NCI-H524 treated with DMSO at 0.1 percent for 48 hours (cell line): ENCODE measurements around the gene ARF1.

Source experiments
- DNase-seq: peaks from one replicate; lab custom pipeline; 2025; lab: John Stamatoyannopoulos, UW

ARF1 gene

GRCh38 chr1:228082214-228082917, at the start of gene ARF1:
TSS of gene ARF1 (plus strand) at chr1:228082708. CDS start at chr1:228097115, 14,407 bp downstream.
- DNase-seq, result peak; percentile 4

- no peak for DNase-seq
These were observed 49.1 kb upstream of the ARF1 start for GRCh38 chr1:228033376-228033775.

GRCh38 chr1:228034954-228035837, 47.3 kb upstream of the ARF1 start:
- DNase-seq, result no peak

- no peak for DNase-seq
These were observed 46.7 kb upstream of the ARF1 start for GRCh38 chr1:228035844-228036243.

DNA sequence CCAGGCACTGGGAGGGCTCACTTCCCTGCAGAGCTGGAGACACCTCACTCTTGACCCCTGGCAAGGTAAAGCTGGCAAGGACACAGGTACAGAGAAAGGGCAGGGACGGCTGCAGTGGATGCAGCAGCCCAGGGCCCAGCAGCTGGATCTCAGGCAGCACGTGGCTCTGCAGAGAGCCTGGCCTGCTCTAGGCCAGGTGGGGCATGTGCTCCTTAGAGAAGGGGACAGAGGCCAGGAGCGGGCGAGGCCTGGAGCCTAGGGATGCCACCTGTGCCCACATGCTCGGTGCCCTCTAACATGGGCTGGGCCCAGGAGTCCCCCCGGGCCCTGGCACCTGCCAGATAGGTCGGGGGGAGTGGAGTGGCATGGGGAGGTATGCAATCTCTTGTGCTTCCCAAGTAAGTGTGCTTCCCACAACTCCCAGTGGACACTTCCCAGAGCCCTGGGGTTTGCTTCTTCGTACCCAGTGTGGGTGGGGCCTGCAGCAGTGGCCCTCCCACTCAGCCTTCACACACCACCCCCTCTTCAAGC, 45.7 kb upstream of the ARF1 start:
- no peak for DNase-seq

DNA sequence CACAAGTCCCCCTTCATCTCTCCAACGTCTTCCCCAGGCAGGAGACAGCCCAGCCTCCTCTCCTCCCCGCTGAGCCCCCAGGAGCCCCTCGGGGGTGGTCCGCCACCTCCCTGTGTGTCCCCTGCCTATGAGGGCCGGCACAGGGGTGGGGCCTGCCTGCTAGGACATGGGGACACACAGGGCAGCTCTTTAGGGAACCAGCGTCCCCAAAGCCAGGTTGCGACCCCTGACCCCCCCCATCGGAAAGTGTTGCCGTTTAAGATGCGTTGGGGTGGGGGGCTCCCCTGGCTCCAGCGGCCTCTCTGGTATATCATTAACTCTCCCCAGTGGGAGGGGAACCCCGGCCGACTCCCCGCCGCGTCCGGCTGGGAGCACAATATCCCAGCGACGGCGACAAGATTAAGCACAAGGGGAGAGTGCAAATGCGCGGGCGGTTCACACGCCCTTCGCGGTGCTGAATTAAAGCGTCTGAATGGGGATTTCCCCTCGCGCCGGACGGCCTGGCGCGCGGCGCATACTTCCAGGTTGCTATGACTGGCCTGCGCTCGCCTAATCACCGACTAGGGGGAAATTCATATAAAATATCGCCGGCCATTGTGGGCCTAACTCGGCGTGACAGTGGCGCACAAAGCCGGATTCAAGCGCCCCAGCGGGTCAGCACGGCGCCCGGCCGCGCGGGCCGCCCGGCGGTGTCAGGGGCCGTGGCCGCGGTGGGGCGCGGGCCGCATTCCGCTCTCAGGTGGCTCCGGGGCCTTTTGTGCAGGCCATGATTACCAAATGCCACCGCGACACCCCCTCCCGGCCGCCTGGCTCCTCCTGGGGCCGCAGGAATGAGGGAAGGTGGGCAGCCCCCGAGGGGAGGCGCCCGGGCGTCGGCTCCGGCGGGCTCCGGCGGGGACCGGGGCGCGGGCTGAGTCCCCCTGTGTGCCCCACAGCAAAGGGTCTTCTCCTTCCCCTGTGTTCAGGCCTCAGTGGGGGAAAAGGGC, 44.8 kb upstream of the ARF1 start:
- DNase-seq, result no peak

GRCh38 chr1:228038387-228039005, 44.0 kb upstream of the ARF1 start:
- no peak for DNase-seq

- DNase-seq, result no peak
These were observed 43.3 kb upstream of the ARF1 start for GRCh38 chr1:228039006-228039903.

DNA sequence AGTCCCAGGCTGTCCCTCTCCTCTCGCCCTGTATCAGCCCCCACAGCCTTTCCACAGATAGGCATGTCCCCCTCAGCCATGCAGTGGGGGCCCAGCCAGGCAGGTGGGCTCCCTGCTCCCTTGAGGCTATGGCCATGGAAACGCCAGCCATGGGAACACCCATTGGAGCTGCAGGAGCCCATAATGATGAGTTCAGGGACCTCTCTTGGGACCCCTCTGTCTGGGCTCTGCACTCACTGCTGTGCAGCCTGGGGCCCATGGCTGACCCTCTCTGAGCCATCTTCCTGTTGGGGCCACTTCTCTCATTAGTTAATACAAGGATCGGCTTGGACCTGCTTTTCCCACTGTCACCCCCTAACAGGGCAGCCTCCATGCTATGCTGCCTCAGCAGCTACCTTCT, 42.5 kb upstream of the ARF1 start:
- DNase-seq, result no peak

DNA sequence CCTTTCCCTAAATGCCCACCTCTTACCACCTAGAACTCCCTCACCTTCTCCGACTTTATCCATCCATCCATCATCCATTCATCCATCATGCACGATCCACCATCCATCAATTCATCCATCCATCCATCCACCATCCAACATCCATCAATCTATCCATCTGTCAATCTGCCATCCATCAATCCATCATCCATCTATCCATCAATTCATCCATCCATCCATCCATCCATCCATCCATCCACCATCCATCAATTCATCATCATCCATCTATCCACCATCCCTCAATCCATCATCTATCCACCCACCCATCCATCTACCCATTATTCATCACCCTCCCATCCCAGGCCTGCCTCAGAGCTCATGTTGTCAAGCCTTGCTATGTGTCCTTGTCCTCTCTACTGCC, 41.2 kb upstream of the ARF1 start:
- no peak for DNase-seq

- no peak for DNase-seq
These were observed 40.0 kb upstream of the ARF1 start for GRCh38 chr1:228042508-228042907.

- no peak for DNase-seq
These were observed 39.1 kb upstream of the ARF1 start for GRCh38 chr1:228043281-228043848.

DNA sequence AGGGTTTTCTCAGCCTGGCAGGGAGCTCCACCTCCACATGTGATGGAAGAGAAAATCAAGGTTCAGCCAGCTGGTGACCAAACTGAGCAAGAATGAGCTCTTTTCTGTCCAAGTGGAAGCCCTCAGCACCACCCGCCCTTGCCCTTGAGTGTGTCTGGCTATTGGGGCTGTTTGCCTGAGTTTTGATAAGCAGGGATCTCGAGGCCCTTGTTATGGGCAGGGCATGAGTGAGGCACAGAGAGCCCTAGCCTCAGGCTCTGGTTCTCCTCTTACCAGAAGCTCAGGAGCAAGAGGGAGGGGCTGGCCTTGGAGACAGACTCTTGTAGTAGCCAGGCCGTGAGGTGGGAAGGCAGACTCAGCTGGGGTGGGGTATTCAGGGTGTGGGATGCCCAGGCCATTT, 37.5 kb upstream of the ARF1 start:
- DNase-seq, result no peak

- DNase-seq, result no peak
These were observed 37.1 kb upstream of the ARF1 start for GRCh38 chr1:228045405-228045804.

GRCh38 chr1:228045871-228046270, 36.6 kb upstream of the ARF1 start:
- DNase-seq, result no peak

- no peak for DNase-seq
These were observed 35.9 kb upstream of the ARF1 start for GRCh38 chr1:228046421-228047182.

- DNase-seq, result no peak
These were observed 35.4 kb upstream of the ARF1 start for GRCh38 chr1:228047183-228047466.

- no peak for DNase-seq
These were observed 34.4 kb upstream of the ARF1 start for GRCh38 chr1:228048120-228048519.

GRCh38 chr1:228048659-228049298, 33.7 kb upstream of the ARF1 start:
- DNase-seq, result no peak
